ENCODE measurements around the gene PI3. TPM values are rescaled to one million over a fixed set of nuclear protein-coding genes. Genes with fewer than 3 reads are reported as not detected.

Gene PI3
- polyA plus RNA-seq, 1 experiment: not detected

DNA sequence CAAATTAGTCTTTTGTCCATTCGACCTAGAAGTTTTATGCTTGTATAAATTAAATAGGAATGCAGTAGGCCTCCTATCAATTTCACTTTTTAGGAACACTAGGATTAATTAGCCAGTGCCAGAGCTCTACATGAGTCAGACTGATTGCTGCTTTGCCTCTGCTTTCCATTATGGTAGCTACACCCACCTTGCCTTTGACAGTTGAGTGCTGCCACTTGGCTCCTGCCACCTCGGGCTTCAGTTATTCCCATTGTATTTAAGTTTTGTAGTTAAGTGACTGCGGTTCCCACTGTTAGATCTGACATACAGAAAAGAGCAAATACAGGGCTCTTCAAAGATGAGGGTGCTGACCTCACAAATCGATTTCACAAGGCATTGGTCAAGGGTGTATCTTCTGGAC lies 33.9 kb upstream of the PI3 start:
- peaks cover 10% of the 10 kb centered on the region for H3K27me3 ChIP-seq (ENCODE audit: control insufficient read depth, insufficient read depth, low read length)
- TF ChIP-seq CTCF (IDR thresholded peaks at IDR 0.05; ENCODE audit: insufficient read depth, low read depth, low read length): no peak
- DNase-seq (ENCODE audit: low read depth): no peak
- CTCF ChIA-PET: interaction anchor here (2.1 to 3.2 kb wide), 2 partner anchors 17 to 151 kb away, joined by 5 to 23 read pairs; no protein-coding TSS in a partner anchor
- H3K36me3 ChIP-seq (ENCODE audit: control insufficient read depth, insufficient read depth, low read length): no peaks in the 10 kb centered on the region
- no peak overlapping the region for H3K4me3 ChIP-seq (ENCODE audit: low read depth, low read length)
- POLR2A ChIA-PET: no interaction called here

- CTCF ChIA-PET: no interaction called here
- H3K27me3 ChIP-seq (ENCODE audit: control insufficient read depth, insufficient read depth, low read length): peaks cover 10% of the 10 kb centered on the region
- DNase-seq (ENCODE audit: low read depth): no peak
- POLR2A ChIA-PET: no interaction called here
- no peak overlapping the region for H3K4me3 ChIP-seq (ENCODE audit: low read depth, low read length)
- no peak for TF ChIP-seq CTCF (IDR thresholded peaks at IDR 0.05; ENCODE audit: insufficient read depth, low read depth, low read length)
- no peaks in the 10 kb centered on the region for H3K36me3 ChIP-seq (ENCODE audit: control insufficient read depth, insufficient read depth, low read length)
These were observed 25.6 kb upstream of the PI3 start for GRCh38 chr20:45149062-45149461.

- no peak overlapping the region for H3K4me3 ChIP-seq (ENCODE audit: low read depth, low read length)
- ChIA-PET POLR2A (no interaction called here), CTCF (interaction anchor here (1.5 kb wide), 1 partner anchor 41 kb away, joined by 6 read pairs; no protein-coding TSS in a partner anchor)
- TF ChIP-seq CTCF (IDR thresholded peaks at IDR 0.05; ENCODE audit: insufficient read depth, low read depth, low read length): no peak
- peaks cover 6% of the 10 kb centered on the region for H3K27me3 ChIP-seq (ENCODE audit: control insufficient read depth, insufficient read depth, low read length)
- H3K36me3 ChIP-seq (ENCODE audit: control insufficient read depth, insufficient read depth, low read length): no peaks in the 10 kb centered on the region
- no peak for DNase-seq (ENCODE audit: low read depth)
These were observed 22.3 kb upstream of the PI3 start for GRCh38 chr20:45152405-45152804.

DNA sequence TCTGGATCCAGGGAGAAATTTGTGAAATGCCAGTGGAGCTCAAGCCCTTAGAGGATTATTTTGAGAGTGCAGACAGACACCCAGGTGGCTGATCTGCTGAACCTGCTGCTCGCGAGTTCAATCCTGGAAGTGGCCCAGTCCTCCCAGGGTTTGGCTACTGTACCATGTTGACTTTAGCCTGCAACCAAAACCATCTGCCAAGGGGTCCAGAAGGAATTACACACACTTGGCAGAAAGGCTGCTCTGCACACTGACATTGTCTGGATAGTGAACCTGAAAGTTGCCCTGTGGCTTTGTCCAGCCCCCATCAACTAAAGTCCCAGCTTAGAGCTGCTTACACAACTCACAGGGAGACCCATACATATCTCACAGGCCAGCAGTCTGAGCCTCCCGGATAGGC lies 21.6 kb upstream of the PI3 start:
- no peak overlapping the region for H3K4me3 ChIP-seq (ENCODE audit: low read depth, low read length)
- ChIA-PET CTCF (interaction anchor here (1.1 to 1.5 kb wide), 2 partner anchors 41 to 142 kb away, joined by 3 to 6 read pairs; no protein-coding TSS in a partner anchor), POLR2A (no interaction called here)
- TF ChIP-seq CTCF (IDR thresholded peaks at IDR 0.05; ENCODE audit: insufficient read depth, low read depth, low read length): no peak
- no peaks in the 10 kb centered on the region for H3K36me3 ChIP-seq (ENCODE audit: control insufficient read depth, insufficient read depth, low read length)
- no peak for DNase-seq (ENCODE audit: low read depth)
- peaks cover 6% of the 10 kb centered on the region for H3K27me3 ChIP-seq (ENCODE audit: control insufficient read depth, insufficient read depth, low read length)

GRCh38 chr20:45153752-45154151 lies 20.9 kb upstream of the PI3 start:
- POLR2A ChIA-PET: no interaction called here

More at GRCh38 chr20:45153752-45154151, 20.9 kb upstream of the PI3 start:
- TF ChIP-seq CTCF (IDR thresholded peaks at IDR 0.05; ENCODE audit: insufficient read depth, low read depth, low read length): no peak
- no peak for DNase-seq (ENCODE audit: low read depth)
- no peak overlapping the region for H3K4me3 ChIP-seq (ENCODE audit: low read depth, low read length)
- peaks cover 6% of the 10 kb centered on the region for H3K27me3 ChIP-seq (ENCODE audit: control insufficient read depth, insufficient read depth, low read length)
- no peaks in the 10 kb centered on the region for H3K36me3 ChIP-seq (ENCODE audit: control insufficient read depth, insufficient read depth, low read length)
- CTCF ChIA-PET: interaction anchor here (1.1 to 1.5 kb wide), 2 partner anchors 42 to 142 kb away, joined by 3 to 6 read pairs; no protein-coding TSS in a partner anchor
